HG03354 (cell line): Measurements from ENCODE around the gene DIDO1.
A peak's percentile ranks its signal among the peaks of the same experiment; 100 is the strongest.

Experiments
- ATAC-seq: cut with Tn5 transposase; IDR thresholded peaks from one replicate; pipeline ENCODE4 v1.9.1; 2021; ENCODE audit warnings: mild to moderate bottlenecking; ENCODE audit not compliant: unreplicated experiment, poor library complexity, severe bottlenecking

DIDO1 gene

GRCh38 chr20:62926229-62927127 lies at the start of gene DIDO1:
DIDO1 (minus strand) TSS chr20:62926505.
- ATAC-seq = peak; percentile 73

- no peak for ATAC-seq
Measured at GRCh38 chr20:62975251-62975760, 49.0 kb upstream of the DIDO1 start.

DNA sequence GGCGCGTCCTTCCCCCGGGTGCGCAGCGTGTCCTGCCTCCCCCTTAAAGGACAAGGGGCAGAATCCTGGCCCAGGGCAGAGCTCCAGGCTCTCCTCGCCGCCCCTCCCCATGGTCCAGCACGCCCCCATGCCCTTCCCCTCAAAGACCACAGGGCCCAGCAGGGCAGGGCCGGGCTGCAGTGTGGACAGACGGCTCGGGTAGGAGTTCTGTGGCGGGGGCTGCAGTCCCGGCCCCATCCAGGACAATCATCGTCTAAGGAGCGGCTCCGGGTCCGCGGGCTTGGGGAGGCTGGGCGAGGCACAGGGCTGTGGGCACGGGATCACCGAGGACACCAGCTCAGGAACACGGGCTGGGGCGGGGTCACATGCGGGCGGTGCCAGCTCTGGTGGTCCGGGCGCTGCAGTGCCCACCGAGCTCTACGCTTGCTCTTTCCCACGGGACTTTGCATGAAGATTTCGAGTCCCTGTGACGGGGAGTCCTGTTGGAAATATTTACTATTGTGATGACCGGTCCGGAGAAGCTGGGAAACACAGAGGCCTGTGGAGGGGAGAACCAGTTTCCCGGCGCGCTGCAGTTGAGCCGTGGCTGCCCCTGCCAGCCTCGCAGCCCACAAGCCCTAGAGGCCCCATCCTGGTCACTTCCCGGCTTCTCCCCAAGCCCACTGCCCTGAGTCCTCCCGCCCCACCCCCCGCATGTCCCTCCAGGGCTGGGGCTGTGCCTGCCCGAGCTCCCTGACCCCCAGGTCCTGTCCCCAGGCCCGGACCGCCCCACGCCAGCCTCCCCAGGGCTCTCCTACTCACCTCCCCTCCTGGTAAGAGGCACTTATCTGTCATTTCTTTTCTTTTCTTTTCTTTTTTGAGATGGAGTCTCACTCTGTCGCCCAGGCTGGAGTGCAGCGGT lies 46.8 kb upstream of the DIDO1 start:
- ATAC-seq = no peak

DNA sequence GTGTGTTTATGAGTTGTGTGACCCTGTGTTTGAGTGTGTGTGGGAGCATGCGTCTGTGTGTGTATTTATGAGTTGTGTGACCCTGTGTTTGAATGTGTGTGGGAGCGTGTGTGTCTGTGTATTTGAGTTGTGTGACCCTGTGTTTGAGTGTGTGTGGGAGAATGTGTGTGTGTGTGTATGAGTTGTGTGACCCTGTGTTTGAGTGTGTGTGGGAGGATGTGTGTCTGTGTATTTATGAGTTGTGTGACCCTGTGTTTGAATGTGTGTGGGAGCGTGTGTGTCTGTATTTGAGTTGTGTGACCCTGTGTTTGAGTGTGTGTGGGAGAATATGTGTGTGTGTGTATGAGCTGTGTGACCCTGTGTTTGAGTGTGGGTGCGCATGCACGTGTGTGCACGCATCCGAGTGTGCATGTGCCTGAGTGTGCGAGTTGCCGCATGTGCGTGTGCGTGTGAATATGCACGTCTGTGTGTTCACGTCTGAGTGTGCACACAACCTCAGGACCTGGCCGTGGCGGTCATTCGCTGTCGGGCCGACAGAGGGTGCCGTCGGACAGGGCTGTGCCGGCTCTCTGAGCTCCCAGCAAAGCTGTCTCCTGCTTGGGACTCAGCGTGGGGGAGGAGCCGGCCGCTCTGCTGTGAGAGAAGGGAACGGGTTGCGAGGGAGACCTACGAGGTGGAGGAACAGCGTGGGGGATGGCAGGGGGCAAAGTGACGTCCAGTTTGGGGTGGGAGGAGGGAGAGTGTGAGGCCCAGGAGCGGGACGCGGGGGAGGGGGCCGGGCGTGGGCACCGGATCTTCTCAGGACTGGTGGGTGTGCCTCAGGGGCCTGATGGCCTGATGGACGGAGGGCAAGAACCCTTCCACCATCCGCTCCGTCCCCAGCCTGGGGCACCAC lies 45.9 kb upstream of the DIDO1 start:
- ATAC-seq = peak; percentile 76

DNA sequence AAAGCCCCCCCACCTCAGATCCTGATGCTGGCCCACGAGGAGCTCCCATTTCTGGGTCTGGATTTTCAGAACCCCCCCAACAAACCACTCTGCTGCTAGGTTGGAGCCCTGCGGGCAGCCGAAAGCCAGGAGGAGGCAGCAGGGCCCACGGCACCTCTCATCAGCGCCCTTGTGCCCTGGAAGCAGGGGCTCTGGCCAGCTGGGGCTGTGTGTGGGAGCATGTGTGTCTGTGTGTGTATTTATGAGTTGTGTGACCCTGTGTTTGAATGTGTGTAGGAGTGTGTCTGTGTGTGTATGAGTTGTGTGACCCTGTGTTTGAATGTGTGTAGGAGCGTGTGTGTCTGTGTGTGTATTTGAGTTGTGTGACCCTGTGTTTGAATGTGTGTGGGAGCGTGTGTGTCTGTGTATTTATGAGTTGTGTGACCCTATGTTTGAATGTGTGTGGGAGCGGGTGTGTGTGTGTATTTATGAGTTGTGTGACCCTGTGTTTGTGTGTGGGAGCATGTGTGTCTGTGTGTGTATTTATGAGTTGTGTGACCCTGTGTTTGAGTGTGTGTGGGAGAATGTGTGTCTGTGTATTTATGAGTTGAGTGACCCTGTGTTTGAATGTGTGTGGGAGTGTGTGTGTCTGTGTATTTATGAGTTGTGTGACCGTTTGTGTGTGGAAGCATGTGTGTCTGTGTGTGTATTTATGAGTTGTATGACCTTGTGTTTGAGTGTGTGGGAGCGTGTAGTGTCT lies 45.1 kb upstream of the DIDO1 start:
- ATAC-seq = no peak

DNA sequence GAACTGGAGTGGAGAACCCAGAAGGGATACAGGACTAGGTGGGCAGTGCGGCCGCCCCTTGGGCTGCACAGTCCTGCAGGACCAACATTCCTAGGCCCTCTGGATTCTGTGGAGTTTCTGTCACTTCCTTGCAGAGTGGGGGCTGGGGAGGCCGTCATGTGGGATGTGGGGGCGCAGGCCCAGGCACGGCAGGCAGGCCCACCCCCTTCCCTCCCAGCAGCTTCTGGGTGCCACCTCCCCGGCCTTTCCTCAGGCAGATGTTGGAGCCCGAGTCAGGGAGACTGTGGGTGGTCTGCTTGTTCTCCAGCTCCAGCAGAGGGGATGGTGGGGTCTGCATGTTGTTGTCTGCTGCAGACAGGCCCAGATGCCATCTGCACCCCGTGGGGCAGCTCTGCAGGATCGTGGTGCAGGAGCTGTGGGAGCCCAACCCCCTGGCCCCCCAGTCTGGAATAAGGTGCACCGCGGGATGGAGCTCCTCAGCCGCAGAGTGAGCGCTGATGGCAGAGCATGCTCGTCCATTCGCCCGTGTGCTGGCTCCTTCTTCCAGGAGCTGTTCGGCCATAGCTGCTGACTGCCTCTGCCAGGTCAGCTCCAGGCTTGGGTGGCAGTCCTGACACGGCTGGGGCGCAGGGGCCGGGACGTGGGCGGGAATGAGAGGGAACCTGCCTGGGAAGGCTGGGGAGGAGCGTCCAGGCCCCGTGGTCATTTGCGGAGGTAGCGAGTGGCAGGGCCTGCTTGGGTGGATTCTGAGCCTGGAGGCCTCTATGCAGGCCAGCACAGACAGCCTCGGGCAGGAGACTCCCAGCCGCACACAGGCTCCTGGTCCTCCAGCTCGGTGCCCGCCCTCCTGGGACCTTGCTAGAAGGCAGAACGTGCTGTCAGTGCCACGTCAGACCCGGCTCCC lies 44.3 kb upstream of the DIDO1 start:
- no peak for ATAC-seq

GRCh38 chr20:62969939-62970306 lies 43.6 kb upstream of the DIDO1 start:
- no peak for ATAC-seq

- ATAC-seq = no peak
Measured at GRCh38 chr20:62969179-62969760, 43.0 kb upstream of the DIDO1 start.

- no peak for ATAC-seq
Measured at GRCh38 chr20:62968378-62969178, 42.3 kb upstream of the DIDO1 start.

DNA sequence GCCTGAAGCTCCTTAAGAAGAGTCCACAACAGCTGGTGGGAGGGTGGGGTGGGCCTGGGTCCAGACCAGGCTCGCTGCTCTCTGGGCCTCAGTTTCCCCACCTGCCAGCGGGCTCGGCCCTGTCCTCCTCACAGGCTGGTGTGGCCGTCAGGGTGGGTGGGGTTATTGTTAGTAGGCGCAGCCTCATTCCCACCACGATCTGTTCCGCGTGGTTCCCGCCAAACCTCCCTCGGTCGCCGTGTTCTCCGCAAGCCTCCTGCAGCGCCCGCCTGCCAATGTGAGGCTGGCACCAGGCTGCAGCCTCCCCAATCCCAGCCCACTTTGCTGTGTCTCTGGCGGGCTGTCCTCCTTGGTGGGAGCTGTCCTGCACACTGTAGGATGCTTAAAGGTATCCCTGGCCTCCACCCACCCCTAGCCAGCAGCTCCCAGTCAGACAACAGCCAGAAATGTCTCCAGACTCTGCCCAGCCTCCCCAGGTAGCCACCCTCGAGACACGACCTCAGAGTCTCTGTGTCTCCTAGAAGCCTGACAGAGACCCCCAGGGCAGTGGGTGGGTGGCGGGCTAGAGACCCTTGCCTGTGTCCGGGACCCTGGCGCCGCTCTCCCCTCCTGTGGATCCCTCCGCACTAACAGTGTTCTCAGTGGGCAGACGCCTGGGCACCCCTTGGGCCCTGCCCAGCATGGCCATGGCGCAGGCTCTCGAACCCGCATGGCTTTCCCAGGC lies 41.5 kb upstream of the DIDO1 start:
- ATAC-seq = no peak

- no peak for ATAC-seq
Measured at GRCh38 chr20:62967149-62967501, 40.8 kb upstream of the DIDO1 start.

DNA sequence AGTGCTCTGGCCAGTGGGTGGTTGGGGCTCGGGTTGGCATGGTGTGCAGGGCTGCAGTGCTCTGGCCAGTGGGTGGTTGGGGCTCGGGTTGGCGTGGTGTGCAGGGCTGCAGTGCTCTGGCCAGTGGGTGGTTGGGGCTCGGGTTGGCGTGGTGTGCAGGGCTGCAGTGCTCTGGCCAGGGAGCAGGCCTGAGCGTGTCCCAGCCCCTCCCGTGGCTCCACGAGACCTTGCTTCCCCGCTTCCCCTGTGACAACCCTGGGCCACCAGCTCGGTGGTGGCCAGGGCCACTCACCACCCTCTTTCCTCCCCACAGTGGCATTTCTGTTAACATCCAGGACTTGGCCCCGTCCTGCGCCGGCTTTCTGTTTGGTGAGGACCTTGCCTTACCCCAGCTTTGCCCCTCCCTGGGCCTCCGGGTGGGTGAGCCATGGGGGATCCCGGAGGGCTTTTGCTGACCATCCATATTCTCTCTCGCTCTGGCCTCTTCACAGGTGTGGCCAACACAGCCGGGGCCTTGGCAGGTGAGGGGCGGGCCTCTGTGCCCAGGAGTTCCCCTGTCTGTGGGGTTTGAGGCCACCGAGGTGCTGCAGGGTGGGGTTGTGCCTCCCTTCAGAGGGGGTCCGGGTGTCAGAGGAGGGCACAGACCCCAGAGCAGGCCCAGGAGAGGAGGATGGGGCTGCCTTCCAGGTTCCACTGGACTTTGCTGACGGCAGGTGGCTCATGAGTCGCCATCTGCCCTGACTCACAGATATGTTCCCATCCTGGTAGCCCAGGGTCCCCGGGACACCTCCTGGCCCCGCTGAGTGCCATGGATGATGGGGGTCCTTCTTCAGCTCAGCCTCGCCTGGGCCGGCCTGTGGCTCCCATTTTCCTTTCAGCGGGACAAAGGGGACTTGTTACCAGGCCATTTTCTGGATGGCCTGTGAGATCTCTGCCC lies 40.2 kb upstream of the DIDO1 start:
- no peak for ATAC-seq

DNA sequence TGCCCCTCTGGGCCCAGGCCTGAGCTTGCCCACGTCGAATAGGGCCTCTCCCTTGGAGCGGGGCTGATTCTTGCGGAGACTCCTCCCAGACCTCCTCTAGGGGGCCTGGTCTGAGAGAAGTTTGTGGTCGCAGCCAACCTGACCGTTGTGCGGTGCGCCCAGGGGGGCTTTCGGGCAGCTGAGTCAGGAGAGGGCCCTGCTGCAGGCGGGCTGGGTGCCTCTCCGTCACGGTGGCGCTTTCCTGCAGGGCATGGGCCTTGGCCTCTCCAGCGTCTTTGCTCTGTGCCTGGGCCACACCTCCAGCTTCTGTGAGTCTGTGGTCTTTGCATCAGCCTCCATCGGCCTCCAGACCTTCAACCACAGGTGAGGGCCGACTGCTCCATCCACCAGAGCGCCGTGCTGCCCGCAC lies 39.1 kb upstream of the DIDO1 start:
- ATAC-seq = no peak

GRCh38 chr20:62964700-62965099 lies 38.4 kb upstream of the DIDO1 start:
- no peak for ATAC-seq
